Fibroblast of skin of back (primary cell): ENCODE measurements around the gene GRM1.

Source experiments
- DNase-seq: peaks from one replicate; pipeline ENCODE4 v3.0.0-alpha.2; 2013

Gene GRM1

GRCh38 chr6:146484411-146484810 is 455.5 kb downstream of the GRM1 start:
- DNase-seq = no peak
